Breast epithelium (tissue), 3 donors: ENCODE measurements around the gene MACO1.

Source experiments
- POLR2A ChIP-seq: fragments of 450-650 bp; IDR thresholded peaks from one replicate; pipeline ENCODE4 v1.6.1; 2016; ENCODE audit warnings: antibody characterized with exemption, mild to moderate bottlenecking, moderate library complexity
- POLR2AphosphoS5 ChIP-seq, 3 donors: sonication (generic); formaldehyde crosslinking; IDR thresholded peaks; one replicate each; pipeline ENCODE4 v1.6.1; 2017; ENCODE audit warnings: antibody characterized with exemption in 3 of 3
- TF ChIP-seq, protein P1 (sequence below), 3 donors: fragments of 450-650 bp; IDR thresholded peaks; one replicate each; pipeline ENCODE4 v1.5.1; 2016 to 2017; ENCODE audit warnings: antibody characterized with exemption in 3 of 3, mild to moderate bottlenecking in 3 of 3, moderate library complexity in 3 of 3

DNA sequence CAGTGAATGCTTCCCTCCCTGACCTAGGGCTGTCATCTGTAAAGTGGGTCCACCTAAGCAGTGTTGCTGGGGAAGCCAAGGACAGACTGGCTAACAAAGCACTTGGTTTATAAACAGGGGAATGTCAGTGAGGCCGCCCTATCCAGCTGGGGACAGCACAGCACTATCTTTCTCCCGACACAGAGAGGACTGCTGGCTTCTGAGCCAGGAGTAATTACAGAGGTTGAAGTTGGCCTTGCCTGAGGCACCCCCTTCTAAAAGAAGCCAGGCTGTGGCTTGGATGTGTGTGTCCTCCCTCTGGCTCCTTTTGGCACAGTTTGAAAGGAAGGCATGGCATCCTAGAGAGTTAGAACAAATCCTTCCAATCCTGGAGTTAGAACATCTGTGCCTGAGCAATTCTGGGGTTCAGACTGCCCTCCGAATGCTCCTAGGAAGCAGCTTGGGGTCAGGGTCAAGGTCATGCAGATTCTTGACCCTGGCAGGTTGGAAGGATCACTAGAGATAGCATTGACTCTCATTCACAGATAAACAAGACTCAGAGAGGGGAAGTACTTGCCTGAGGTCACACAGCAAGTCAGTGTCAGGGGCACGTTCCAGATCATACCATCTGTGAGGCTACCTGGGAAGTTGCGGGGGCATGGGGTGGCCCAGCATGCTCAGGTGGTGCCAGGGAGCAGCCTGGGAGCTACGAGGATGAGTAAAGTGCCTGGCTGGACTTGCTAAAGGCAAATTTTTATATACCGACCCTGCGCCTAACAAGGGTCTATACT lies 111.4 kb downstream of the MACO1 start:
- TF ChIP-seq, protein P1, sequence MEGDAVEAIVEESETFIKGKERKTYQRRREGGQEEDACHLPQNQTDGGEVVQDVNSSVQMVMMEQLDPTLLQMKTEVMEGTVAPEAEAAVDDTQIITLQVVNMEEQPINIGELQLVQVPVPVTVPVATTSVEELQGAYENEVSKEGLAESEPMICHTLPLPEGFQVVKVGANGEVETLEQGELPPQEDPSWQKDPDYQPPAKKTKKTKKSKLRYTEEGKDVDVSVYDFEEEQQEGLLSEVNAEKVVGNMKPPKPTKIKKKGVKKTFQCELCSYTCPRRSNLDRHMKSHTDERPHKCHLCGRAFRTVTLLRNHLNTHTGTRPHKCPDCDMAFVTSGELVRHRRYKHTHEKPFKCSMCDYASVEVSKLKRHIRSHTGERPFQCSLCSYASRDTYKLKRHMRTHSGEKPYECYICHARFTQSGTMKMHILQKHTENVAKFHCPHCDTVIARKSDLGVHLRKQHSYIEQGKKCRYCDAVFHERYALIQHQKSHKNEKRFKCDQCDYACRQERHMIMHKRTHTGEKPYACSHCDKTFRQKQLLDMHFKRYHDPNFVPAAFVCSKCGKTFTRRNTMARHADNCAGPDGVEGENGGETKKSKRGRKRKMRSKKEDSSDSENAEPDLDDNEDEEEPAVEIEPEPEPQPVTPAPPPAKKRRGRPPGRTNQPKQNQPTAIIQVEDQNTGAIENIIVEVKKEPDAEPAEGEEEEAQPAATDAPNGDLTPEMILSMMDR (IDR thresholded peaks at IDR 0.05): no peak
- TF ChIP-seq POLR2AphosphoS5 (IDR thresholded peaks at IDR 0.05) (no peak), POLR2A (no peak)
